Measurements from ENCODE around the gene MAGEB18. TPM values are rescaled to one million over a fixed set of nuclear protein-coding genes. Genes with fewer than 3 reads are reported as not detected.

The MAGEB18 gene
- total and polyA plus RNA-seq, 2 of the 8 experiments (the other 6 are each of a cell fraction or from before 2014, with no cell fraction given) = not detected

DNA sequence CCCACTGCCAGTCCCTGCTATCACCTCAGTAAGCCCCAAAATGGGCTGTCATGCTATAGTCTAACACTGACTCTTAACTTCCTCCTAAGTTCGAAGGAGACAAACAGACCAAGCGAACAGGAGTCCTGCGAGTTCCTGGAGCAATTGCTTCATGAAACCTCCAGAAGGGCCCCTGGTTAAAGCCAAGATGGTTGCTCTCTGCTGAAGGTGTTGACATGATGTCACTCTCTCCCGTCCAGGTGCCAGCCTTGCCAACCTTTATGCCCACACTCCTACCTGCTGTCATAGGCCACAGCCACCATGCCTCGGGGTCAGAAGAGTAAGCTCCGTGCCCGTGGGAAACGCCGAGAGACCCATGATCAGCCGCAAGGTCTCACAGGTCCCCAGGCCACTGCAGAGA lies 22.2 kb downstream of the MAGEB18 start, which contains the start of gene MAGEB6B (continued):
- no peak for TF ChIP-seq FOSL1 (IDR thresholded peaks at IDR 0.05; ENCODE audit: insufficient read depth, low read depth, low read length)
- TF ChIP-seq, protein P1, sequence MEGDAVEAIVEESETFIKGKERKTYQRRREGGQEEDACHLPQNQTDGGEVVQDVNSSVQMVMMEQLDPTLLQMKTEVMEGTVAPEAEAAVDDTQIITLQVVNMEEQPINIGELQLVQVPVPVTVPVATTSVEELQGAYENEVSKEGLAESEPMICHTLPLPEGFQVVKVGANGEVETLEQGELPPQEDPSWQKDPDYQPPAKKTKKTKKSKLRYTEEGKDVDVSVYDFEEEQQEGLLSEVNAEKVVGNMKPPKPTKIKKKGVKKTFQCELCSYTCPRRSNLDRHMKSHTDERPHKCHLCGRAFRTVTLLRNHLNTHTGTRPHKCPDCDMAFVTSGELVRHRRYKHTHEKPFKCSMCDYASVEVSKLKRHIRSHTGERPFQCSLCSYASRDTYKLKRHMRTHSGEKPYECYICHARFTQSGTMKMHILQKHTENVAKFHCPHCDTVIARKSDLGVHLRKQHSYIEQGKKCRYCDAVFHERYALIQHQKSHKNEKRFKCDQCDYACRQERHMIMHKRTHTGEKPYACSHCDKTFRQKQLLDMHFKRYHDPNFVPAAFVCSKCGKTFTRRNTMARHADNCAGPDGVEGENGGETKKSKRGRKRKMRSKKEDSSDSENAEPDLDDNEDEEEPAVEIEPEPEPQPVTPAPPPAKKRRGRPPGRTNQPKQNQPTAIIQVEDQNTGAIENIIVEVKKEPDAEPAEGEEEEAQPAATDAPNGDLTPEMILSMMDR (IDR thresholded peaks at IDR 0.05; ENCODE audit: control extremely low read depth in 1 of 3, insufficient read depth in 1 of 3, low read depth in 1 of 3, low read length in 3 of 3) = no peak

Other genes starting within 250 kb of the MAGEB18 start
- not detected in 2 replicates for gene MAGEB6B, start 22.3 kb downstream of the MAGEB18 start, total RNA-seq (2021; fragmentation: NEBNext Ultra II Directional; extraction: Animal tissue kit (Norgen Biotek cat#: 25700))
- gene MAGEB6B, start 22.3 kb downstream of the MAGEB18 start, polyA plus RNA-seq (2011; rRNA removed) = not detected in 2 replicates
- not detected in 2 replicates for gene MAGEB6, start 54.1 kb downstream of the MAGEB18 start, total RNA-seq (2021; fragmentation: NEBNext Ultra II Directional; extraction: Animal tissue kit (Norgen Biotek cat#: 25700))
- not detected in 2 replicates for gene MAGEB6, start 54.1 kb downstream of the MAGEB18 start, polyA plus RNA-seq (2011; rRNA removed)
- gene MAGEB5, start 77.8 kb downstream of the MAGEB18 start, total RNA-seq (2021; fragmentation: NEBNext Ultra II Directional; extraction: Animal tissue kit (Norgen Biotek cat#: 25700)) = not detected in 2 replicates
- not detected in 2 replicates for gene MAGEB5, start 77.8 kb downstream of the MAGEB18 start, polyA plus RNA-seq (2011; rRNA removed)